GM12891 (cell line): ENCODE results near the gene MORF4L1.

ENCODE experiments used
- PAX5 ChIP-seq: IDR thresholded peaks from 2 replicates; pipeline ENCODE4 v1.6.1; 2011; ENCODE audit warnings: low read length, moderate library complexity, mild to moderate bottlenecking; ENCODE audit not compliant: insufficient read depth, severe bottlenecking
- POLR2A ChIP-seq: IDR thresholded peaks from 2 replicates; pipeline ENCODE4 v1.6.1; 2011; ENCODE audit warnings: low read depth, low read length, control low read depth
- POLR2AphosphoS5 ChIP-seq: IDR thresholded peaks from 2 replicates; pipeline ENCODE4 v1.6.1; 2011; ENCODE audit warnings: low read depth, low read length, control low read depth
- POU2F2 ChIP-seq: IDR thresholded peaks from 2 replicates; pipeline ENCODE4 v1.6.1; 2011; ENCODE audit warnings: low read depth, mild to moderate bottlenecking, control low read depth, low read length, moderate library complexity
- SPI1 ChIP-seq: IDR thresholded peaks from 2 replicates; pipeline ENCODE4 v1.6.1; 2011; ENCODE audit warnings: low read depth, low read length, control low read depth
- TAF1 ChIP-seq: IDR thresholded peaks from 2 replicates; pipeline ENCODE4 v1.6.1; 2011; ENCODE audit warnings: low read depth, low read length, control low read depth

DNA sequence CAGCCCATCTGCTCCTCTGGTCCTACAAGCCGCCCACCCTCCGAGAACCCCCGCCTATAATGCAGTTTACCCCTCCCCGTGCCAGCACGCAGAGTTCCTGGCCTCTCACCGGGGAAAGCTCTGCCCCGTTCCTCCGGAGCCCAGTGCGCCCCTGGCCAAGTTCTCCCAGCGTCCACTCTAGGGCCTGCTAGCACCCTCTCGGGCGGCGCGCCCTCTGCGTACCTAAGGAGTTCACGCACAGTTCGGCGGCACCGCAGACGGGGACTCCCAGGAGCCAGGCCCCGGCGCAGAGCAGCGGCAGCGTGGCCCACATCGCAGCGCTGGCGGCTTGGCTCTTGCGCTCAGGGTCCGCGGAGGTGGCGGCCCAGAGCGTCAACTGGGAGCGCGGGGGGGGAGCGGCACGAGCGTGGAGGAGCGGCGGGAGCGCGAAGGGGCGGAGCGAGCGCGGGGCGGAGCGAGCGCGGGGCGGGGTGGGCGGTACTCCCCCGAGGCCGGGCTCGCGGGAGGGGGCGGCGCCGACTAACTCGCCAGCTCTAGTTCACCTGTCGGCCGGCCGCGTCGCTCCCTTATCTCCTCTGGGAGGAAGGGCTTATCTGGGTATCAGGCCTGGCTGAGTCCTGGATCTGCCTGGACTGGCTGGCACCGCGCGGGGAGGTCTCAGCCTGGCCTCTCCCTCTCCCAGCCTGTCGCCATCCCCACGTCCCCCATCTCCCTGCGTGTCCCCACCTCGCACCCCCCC is 72.1 kb downstream of the MORF4L1 start, which contains the start of gene CTSH:
- no peak; the same call in 1 of the 2 replicates for TF ChIP-seq POLR2A
- TF ChIP-seq SPI1, result no peak
- TF ChIP-seq TAF1, result no peak
- peak; percentile 44; the same call in 1 of the 2 replicates for TF ChIP-seq POLR2AphosphoS5
- TF ChIP-seq PAX5, result no peak
- TF ChIP-seq POU2F2, result no peak
